Effector memory CD4-positive, alpha-beta T cell (primary cell): ENCODE data around the gene ELAVL1.
"Not testable (repeated sequence)": the region's sequence is repeated elsewhere in the genome, so short reads cannot be mapped to it uniquely, and the experiment has no call there.

Experiments used
- DNase-seq, 3 donors: peaks; one replicate each; pipeline ENCODE4 v3.0.0-alpha.2; 2020
- H3K27ac ChIP-seq: 2 replicates; pipeline ENCODE4 v1.7.0; 2013; ENCODE audit warnings: mild to moderate bottlenecking, low read length, moderate library complexity; ENCODE audit not compliant: insufficient read depth, poor library complexity, severe bottlenecking
- H3K27me3 ChIP-seq: replicated peaks from 2 replicates; pipeline ENCODE4 v1.7.0; 2013; ENCODE audit warnings: mild to moderate bottlenecking, low read length; ENCODE audit not compliant: insufficient read depth, control insufficient read depth, poor library complexity, severe bottlenecking
- H3K36me3 ChIP-seq: 2 replicates; pipeline ENCODE4 v1.7.0; 2013; ENCODE audit warnings: mild to moderate bottlenecking, low read length, moderate library complexity; ENCODE audit not compliant: control insufficient read depth, insufficient read depth
- H3K4me1 ChIP-seq: 2 replicates; pipeline ENCODE4 v1.7.0; 2013; ENCODE audit warnings: low read length, mild to moderate bottlenecking; ENCODE audit not compliant: control insufficient read depth, insufficient read depth, poor library complexity, severe bottlenecking
- H3K4me3 ChIP-seq: 2 replicates; pipeline ENCODE4 v1.7.0; 2013; ENCODE audit warnings: low read length, low read depth, mild to moderate bottlenecking; ENCODE audit not compliant: insufficient read depth, poor library complexity, severe bottlenecking
- H3K9me3 ChIP-seq: 2 replicates; pipeline ENCODE4 v1.7.0; 2013; ENCODE audit warnings: mild to moderate bottlenecking, low read length, moderate library complexity; ENCODE audit not compliant: control insufficient read depth

Gene ELAVL1

DNA sequence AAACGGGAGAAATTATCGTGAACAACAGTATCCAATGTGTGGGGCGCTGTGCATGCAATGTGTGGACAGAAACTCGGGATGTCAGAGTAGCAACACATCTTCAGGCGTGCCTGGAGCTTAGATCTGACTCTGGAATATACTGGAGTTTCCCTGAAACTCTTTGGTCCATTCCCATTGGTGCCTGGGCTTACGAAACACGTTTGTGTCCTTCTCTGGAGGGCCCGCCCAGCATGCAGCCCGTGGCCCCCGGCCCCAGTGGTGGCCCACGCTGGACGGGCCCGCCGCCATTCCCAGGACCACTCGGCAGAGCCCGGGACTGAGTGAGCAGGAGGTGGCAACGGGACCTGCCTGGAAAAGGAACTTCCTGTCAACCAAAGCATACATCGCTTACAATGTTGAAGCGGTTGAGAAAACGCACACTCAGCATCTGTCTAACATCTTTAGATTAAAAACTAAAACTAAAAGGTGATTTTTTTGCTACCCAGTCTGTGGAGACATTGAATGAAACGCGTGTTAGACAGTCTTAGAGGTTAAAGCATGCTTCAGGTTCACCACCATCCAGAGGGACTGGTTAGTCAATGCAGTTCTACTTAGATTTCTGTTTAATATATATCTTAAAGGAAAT, 42.7 kb downstream of the ELAVL1 start:
- Histone ChIP-seq H3K4me1 (no peaks in the 10 kb centered on the region), H3K36me3 (peaks cover 56% of the 10 kb centered on the region)
- DNase-seq, result no peak

DNA sequence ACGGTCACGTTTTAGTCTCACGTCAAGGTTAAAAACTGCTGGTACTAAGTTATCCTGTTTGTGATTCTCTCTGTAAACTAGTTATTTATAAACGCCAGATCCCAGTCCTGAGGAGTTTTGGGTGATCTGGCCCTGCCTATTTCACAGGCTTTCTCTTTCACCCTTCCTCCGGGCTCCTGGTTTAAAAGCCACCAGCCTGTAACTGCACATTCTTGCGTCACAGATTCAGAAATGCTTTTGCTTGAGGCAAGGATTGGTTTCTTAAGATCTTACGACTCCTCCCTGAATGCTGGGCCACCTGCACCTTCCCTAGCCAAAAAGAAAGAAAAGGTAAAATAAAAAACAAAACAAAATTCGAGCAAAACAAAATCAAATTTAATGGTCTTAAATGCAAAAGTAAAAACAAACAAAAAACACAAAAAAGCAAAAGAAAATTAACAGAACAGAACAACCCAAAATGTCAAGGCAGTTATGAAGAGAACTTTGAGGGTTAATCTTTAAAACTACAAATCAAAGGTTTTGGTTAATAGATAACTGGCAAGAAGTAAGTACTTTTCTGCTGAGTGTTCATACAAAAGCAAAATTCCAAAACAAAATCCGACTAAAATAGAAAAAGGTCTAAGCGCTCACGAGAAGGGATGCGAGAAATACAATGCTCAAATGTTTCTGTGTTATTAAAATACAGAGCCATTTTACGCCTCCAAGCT, 43.4 kb downstream of the ELAVL1 start:
- no peaks in the 10 kb centered on the region for H3K9me3 ChIP-seq
- no peak for DNase-seq
- no peak overlapping the region for H3K4me3 ChIP-seq
- H3K27ac ChIP-seq, result no peak overlapping the region
- H3K36me3 ChIP-seq, result peaks cover 50% of the 10 kb centered on the region
- no peaks in the 10 kb centered on the region for H3K4me1 ChIP-seq
- H3K27me3 ChIP-seq, result no peaks in the 10 kb centered on the region

More for the DNA sequence above, 42.7 kb downstream of the ELAVL1 start:
- Histone ChIP-seq H3K27ac (no peak overlapping the region), H3K4me3 (no peak overlapping the region), H3K9me3 (no peaks in the 10 kb centered on the region), H3K27me3 (no peaks in the 10 kb centered on the region)

DNA sequence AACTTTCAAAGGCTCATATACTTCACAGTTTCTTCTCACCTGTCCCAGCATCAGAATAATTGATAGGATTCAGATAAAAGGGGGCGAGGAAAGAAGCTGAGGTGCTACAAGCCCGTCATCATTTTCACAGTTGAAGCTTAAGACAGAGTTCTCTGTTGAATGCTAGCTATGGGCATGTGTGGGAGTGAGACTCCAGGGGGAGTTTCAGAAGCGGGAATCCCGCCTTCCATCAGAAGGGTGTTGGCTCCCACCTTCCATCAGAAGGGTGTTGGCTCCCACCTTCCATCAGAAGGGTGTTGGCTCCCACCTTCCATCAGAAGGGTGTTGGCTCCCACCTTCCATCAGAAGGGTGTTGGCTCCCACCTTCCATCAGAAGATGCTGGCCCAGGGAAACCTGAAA, 44.4 kb downstream of the ELAVL1 start:
- not testable (repeated sequence) for DNase-seq, H3K4me3 ChIP-seq, H3K27me3 ChIP-seq, H3K4me1 ChIP-seq, H3K9me3 ChIP-seq, H3K27ac ChIP-seq
- peaks cover 40% of the 10 kb centered on the region for H3K36me3 ChIP-seq

DNA sequence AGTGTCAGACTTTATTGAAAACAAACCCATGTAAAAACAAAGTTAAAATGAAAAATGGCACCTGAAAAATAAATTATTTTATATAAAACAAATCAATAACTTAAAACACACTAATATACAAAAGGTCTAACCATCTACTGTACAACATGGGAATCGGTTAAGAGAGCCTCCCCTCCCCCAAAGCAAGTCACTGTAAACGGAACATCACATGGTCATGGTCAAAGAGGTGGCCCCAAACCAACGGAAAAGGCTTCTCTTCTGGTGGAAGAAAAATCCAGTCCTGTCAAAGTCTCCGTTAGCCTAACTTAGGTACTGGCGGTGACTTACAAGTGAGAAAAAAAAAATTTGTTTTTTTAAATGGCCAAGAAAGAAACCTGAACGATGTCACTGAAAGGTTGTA, 46.2 kb downstream of the ELAVL1 start:
- Histone ChIP-seq H3K27me3 (no peaks in the 10 kb centered on the region), H3K4me1 (no peaks in the 10 kb centered on the region), H3K4me3 (no peak overlapping the region), H3K36me3 (peaks cover 26% of the 10 kb centered on the region), H3K9me3 (no peaks in the 10 kb centered on the region), H3K27ac (no peak overlapping the region)
- DNase-seq, result no peak

DNA sequence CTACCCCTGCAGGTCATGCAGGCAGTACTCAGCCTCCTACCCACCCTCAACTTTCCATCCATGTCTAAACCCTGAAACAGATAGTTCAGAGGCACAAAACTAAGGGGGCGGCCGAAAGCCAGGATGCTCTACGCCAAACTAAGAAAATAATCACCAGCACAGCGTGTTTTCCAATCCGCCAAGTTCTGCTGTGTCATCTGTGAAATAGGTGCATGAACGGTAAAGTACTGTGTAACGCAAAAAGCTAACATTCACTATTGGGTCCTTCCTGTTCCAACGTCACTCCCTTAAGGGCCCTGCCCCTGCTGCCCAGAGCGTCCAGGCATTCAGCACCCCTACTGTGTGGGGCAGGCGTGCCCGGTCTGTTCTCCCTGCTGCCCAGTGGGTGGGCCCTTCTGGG, 49.7 kb downstream of the ELAVL1 start:
- no peaks in the 10 kb centered on the region for H3K4me1 ChIP-seq

DNA sequence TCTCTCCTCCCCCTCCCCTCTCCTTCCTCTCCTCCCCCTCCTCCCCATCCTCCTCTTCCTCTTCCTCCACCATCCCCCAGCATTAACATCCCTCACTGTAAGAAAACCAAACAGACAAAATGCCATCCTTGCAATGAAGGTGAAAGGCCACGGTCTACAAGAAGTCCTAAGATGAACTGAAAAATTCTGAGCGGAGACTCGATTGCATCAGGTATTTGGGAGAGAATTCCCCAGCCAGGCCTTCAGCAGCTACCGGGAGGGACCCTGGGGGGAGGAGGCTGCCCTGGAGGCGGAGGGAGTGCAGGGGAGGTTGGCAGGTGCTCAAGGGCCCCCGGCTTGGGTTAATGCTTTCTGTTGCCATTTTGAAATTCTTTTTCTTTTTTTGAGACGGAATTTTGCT, 51.9 kb downstream of the ELAVL1 start:
- Histone ChIP-seq H3K27me3 (no peaks in the 10 kb centered on the region), H3K4me1 (no peaks in the 10 kb centered on the region), H3K36me3 (no peaks in the 10 kb centered on the region), H3K4me3 (no peak overlapping the region), H3K27ac (no peak overlapping the region), H3K9me3 (no peaks in the 10 kb centered on the region)
- no peak for DNase-seq

More for the DNA sequence above, 49.7 kb downstream of the ELAVL1 start:
- Histone ChIP-seq H3K4me3 (no peak overlapping the region), H3K9me3 (no peaks in the 10 kb centered on the region), H3K27ac (no peak overlapping the region), H3K27me3 (no peaks in the 10 kb centered on the region), H3K36me3 (no peaks in the 10 kb centered on the region)
- no peak for DNase-seq

DNA sequence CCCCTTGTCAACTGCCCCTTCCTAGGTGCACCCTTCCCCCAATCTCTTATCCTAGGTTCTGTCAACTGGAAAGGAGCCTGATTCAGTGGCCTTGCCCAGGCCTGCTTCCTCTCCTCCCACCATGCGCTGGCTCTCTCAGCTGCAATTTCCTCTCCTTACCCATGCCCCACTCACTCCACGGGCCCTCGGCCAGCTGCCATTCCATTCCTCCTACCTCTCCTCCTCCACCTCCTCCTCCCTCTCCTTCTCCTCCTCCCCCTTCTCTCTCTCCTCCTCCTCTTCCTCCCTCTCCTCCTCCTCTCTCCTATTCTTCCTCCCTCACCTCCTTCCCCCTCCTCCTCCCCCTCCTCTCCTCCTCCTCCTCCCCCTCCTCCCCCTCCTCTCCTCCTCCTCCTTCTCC, 52.4 kb downstream of the ELAVL1 start:
- DNase-seq, result no peak
- Histone ChIP-seq H3K36me3 (no peaks in the 10 kb centered on the region), H3K9me3 (no peaks in the 10 kb centered on the region), H3K4me3 (no peak overlapping the region), H3K27ac (no peak overlapping the region), H3K27me3 (no peaks in the 10 kb centered on the region), H3K4me1 (no peaks in the 10 kb centered on the region)

DNA sequence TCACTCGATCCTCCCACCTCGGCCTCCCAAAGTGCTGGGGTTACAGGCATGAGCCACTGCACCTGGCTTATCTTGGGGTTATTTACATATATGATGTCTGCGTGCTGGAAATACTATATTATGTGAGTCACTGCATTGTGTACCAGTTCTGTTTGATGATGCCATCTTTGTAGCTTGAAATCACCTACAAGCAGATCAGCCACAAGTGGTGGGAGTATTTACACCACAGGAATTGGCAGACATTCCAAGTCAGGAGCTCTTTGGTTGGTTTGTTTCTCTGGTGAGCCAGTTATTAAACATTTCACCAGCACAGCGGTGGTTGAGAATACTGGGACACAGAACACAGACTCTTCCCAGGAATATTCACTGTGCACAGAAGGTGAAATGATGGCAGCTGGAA, 57.5 kb downstream of the ELAVL1 start:
- H3K9me3 ChIP-seq, result no peaks in the 10 kb centered on the region
- no peak overlapping the region for H3K4me3 ChIP-seq
- no peak overlapping the region for H3K27ac ChIP-seq
- no peaks in the 10 kb centered on the region for H3K27me3 ChIP-seq
- H3K36me3 ChIP-seq, result no peaks in the 10 kb centered on the region
- H3K4me1 ChIP-seq, result peaks cover 1% of the 10 kb centered on the region
- DNase-seq, result no peak

DNA sequence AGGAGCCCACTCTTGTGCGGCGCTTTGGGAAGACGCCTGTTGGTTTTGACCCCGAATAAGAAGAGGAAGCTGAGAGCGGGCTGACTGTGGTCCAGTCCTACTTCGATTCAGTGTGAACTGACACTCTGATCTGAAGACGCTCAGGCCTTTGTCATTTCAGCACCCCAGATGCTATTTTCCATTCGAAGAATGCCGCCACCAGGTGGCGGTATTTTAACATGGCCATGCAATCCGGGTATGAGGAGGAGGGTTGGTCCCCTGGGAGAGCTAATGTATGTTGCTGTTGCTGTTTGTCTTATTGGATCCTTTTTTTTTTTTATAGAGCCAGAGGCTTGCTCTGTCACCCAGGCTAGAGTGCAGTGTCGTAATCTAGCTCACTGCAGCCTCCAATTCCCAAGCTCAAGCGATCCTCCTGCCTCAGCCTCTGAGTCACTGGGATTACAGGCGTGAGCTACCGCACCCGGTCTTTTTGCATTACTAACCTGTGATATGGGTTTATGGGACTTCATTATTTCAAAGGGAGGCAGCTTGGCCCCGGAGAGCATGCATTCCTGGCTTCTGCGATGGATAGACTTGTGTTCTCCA, 61.2 kb downstream of the ELAVL1 start:
- DNase-seq, result peak; percentile 65 to 79 (median 68)

DNA sequence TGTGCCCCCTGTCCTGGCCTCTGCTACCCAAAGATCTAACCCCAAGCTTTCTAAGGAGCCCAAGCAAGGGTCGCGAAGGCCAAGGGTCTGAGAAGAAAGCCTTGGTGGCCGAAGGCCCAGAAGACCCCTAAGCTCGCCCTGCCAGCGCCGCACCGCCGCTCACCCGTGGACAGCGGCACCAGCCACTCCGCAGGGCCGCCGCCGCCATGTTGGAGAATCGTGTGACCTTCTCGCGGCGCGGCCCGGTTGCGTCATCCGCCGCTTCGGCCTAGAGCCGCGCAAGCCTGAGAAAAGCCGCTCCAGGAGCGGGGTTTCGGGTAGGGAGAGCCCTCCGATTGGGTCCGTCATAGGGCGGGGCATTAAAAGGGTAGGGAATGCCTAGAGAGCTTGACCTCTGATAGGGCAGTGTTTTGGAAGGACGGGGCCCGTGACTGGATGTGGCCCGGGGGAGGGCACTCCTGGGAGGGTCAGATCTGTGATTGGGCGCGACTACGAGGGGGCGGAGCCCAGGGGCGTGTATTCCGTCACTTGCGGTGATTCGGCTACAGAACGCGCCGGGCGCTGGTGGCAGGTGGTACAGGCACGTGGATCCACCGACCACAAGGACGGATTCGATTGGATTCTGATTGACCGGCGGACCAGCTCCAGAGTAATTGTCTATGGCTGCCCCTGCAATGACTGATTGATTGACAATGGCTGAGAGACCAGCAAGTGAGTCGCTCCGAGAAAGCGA, 61.8 kb downstream of the ELAVL1 start, which contains the start of gene TIMM44:
TIMM44 (minus strand) TSS at position 223 of the 733 bp plus-strand sequence; CDS start at position 208, 15 bp downstream.
- H3K4me1 ChIP-seq, result peaks cover 7% of the 10 kb centered on the region
- peak within 1 kb of the TSS; percentile 94 for H3K27ac ChIP-seq
- peak within 1 kb of the TSS; percentile 76 for H3K4me3 ChIP-seq
- no peaks in the 10 kb centered on the region for H3K27me3 ChIP-seq
- H3K36me3 ChIP-seq, result peaks cover 20% of the 10 kb centered on the region
- DNase-seq, result peak; percentile 98 to 99 (median 99)
- H3K9me3 ChIP-seq, result no peaks in the 10 kb centered on the region

More for the DNA sequence above, 61.2 kb downstream of the ELAVL1 start:
- H3K36me3 ChIP-seq, result peaks cover 16% of the 10 kb centered on the region
- no peaks in the 10 kb centered on the region for H3K27me3 ChIP-seq
- peaks cover 7% of the 10 kb centered on the region for H3K4me1 ChIP-seq
- H3K27ac ChIP-seq, result peak overlapping the region; percentile 94
- no peaks in the 10 kb centered on the region for H3K9me3 ChIP-seq
- peak overlapping the region; percentile 57 for H3K4me3 ChIP-seq
